HEK293 (cell line): ENCODE data around the gene HSPH1.

ENCODE experiments used
- CTCF ChIA-PET: fragments of 350-600 bp; formaldehyde crosslinking; extraction: SDS; loops from one replicate; lab custom pipeline; 2021; ENCODE audit warnings: antibody characterized with exemption; lab: Yijun Ruan, JAX
- POLR2A ChIA-PET: fragments of 300-600 bp; formaldehyde crosslinking; extraction: SDS; loops from one replicate; lab custom pipeline; 2020; ENCODE audit warnings: antibody characterized with exemption, inconsistent platforms; lab: Yijun Ruan, JAX
- H3K27ac ChIP-seq: fragments of 200-500 bp; sonication (Bioruptor generic); 2 replicates; pipeline ENCODE4 v1.5.1; 2014; ENCODE audit warnings: low read depth, low read length, control low read depth, inconsistent platforms; ENCODE audit errors: extremely low read depth
- H3K36me3 ChIP-seq, 2 experiments: fragments of 200-500 bp in 1 of 2; sonication (Bioruptor generic) in 1 of 2; 1 replicate in 1 of 2; 2 replicates in 1 of 2; pipeline ENCODE4 v1.5.1; 2014 to 2017; ENCODE audit warnings: inconsistent platforms in 2 of 2, low read length in 2 of 2; ENCODE audit not compliant: control insufficient read depth in 2 of 2, insufficient read depth in 1 of 2
- H3K4me1 ChIP-seq: fragments of 200-500 bp; sonication (Bioruptor generic); 2 replicates; pipeline ENCODE4 v1.5.1; 2014; ENCODE audit warnings: mild to moderate bottlenecking, low read length, inconsistent platforms; ENCODE audit not compliant: control insufficient read depth, insufficient read depth
- H3K4me3 ChIP-seq: 2 replicates; pipeline ENCODE4 v1.5.1; 2011; ENCODE audit warnings: low read depth, mild to moderate bottlenecking, control low read depth, low read length, moderate library complexity
- H3K9me3 ChIP-seq: fragments of 200-500 bp; sonication (Bioruptor generic); 2 replicates; pipeline ENCODE4 v1.5.1; 2014; ENCODE audit warnings: low read depth, low read length, inconsistent platforms; ENCODE audit not compliant: control insufficient read depth, insufficient read depth
- GFI1B ChIP-seq: fragments of 450-650 bp; formaldehyde crosslinking; IDR thresholded peaks from 2 replicates; pipeline ENCODE4 v1.5.1; 2016; ENCODE audit warnings: missing biosample characterization, missing genetic modification characterization
- SCRT2 ChIP-seq: fragments of 450-650 bp; formaldehyde crosslinking; IDR thresholded peaks from 2 replicates; pipeline ENCODE4 v1.5.1; 2016; ENCODE audit warnings: missing biosample characterization, missing genetic modification characterization
- TCF7L2 ChIP-seq: IDR thresholded peaks from 2 replicates; pipeline ENCODE4 v1.6.1; 2011; ENCODE audit warnings: low read depth, mild to moderate bottlenecking, inconsistent platforms, low read length, moderate library complexity, borderline replicate concordance
- ZBTB44 ChIP-seq: fragments of 450-650 bp; IDR thresholded peaks from 2 replicates; pipeline ENCODE4 v1.5.1; 2018; ENCODE audit warnings: missing biosample characterization, mild to moderate bottlenecking, missing genetic modification characterization
- ZBTB48 ChIP-seq: fragments of 450-650 bp; formaldehyde crosslinking; IDR thresholded peaks from 2 replicates; pipeline ENCODE4 v1.5.1; 2016; ENCODE audit warnings: missing biosample characterization, missing genetic modification characterization
- ZNF157 ChIP-seq: fragments of 450-650 bp; formaldehyde crosslinking; IDR thresholded peaks from 2 replicates; pipeline ENCODE4 v1.5.1; 2016; ENCODE audit warnings: missing biosample characterization, missing genetic modification characterization
- ZNF2 ChIP-seq: fragments of 450-650 bp; formaldehyde crosslinking; IDR thresholded peaks from 2 replicates; pipeline ENCODE4 v1.5.1; 2016; ENCODE audit warnings: missing biosample characterization, missing genetic modification characterization
- ZNF24 ChIP-seq: fragments of 450-650 bp; formaldehyde crosslinking; IDR thresholded peaks from 2 replicates; pipeline ENCODE4 v1.5.1; 2016; ENCODE audit warnings: missing biosample characterization, missing genetic modification characterization
- ZNF248 ChIP-seq: fragments of 450-650 bp; formaldehyde crosslinking; IDR thresholded peaks from 2 replicates; pipeline ENCODE4 v1.5.1; 2017; ENCODE audit warnings: missing biosample characterization, missing genetic modification characterization
- ZNF518A ChIP-seq: fragments of 450-650 bp; formaldehyde crosslinking; conservative IDR thresholded peaks from 2 replicates; pipeline ENCODE4 v1.5.1; 2016; ENCODE audit warnings: low read depth, missing biosample characterization, missing genetic modification characterization
- ZNF596 ChIP-seq: fragments of 450-650 bp; IDR thresholded peaks from 2 replicates; pipeline ENCODE4 v1.5.0; 2018; ENCODE audit warnings: missing biosample characterization, mild to moderate bottlenecking, missing genetic modification characterization, moderate library complexity
- ZNF623 ChIP-seq: fragments of 450-650 bp; formaldehyde crosslinking; IDR thresholded peaks from 2 replicates; pipeline ENCODE4 v1.5.1; 2016; ENCODE audit warnings: missing biosample characterization, missing genetic modification characterization
- ZNF670 ChIP-seq: fragments of 450-650 bp; formaldehyde crosslinking; IDR thresholded peaks from 2 replicates; pipeline ENCODE4 v1.5.1; 2016; ENCODE audit warnings: missing biosample characterization, missing genetic modification characterization, low read depth
- ZNF677 ChIP-seq: fragments of 450-650 bp; IDR thresholded peaks from 2 replicates; pipeline ENCODE4 v1.5.0; 2018; ENCODE audit warnings: missing biosample characterization, mild to moderate bottlenecking, missing genetic modification characterization, moderate library complexity
- ZNF747 ChIP-seq: fragments of 450-650 bp; formaldehyde crosslinking; IDR thresholded peaks from 2 replicates; pipeline ENCODE4 v1.5.1; 2016; ENCODE audit warnings: missing biosample characterization, missing genetic modification characterization

HSPH1 gene

GRCh38 chr13:31110169-31110568, 51.5 kb downstream of the HSPH1 start (continued):
- TF ChIP-seq ZNF518A (tag by site-specific recombination) (no peak), ZNF157 (tag by site-specific recombination) (no peak), ZNF2 (tag by site-specific recombination) (no peak), ZNF248 (tag by site-specific recombination) (no peak), ZBTB48 (tag by site-specific recombination) (no peak), ZNF623 (tag by site-specific recombination) (no peak)

DNA sequence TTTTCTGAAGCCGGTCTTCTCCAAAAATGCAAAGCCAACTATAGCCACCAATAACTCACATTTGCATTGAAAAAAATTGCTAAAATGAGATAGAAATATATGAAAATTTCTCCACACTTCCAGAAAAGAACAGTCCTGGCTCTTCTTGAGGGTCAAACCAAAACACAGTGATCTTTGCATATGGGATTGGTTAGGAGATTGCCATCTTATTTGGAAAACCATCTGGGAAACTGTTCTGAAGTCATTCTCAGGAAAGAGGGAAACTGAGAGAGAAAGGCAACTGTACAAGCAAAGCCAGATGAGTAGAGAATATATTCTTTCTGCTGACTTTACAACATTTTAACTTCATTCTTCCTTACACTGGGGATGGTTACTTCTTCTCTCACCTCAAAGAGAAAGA, 54.6 kb downstream of the HSPH1 start:
- no peaks in the 10 kb centered on the region for H3K4me1 ChIP-seq
- no peaks in the 10 kb centered on the region for H3K36me3 ChIP-seq
- ChIA-PET CTCF (interaction anchor here (1.1 kb wide), 1 partner anchor 27 kb away, joined by 3 read pairs; no protein-coding TSS in a partner anchor), POLR2A (no interaction called here)
- no peak overlapping the region for H3K4me3 ChIP-seq
- TF ChIP-seq ZBTB44 (tag by site-specific recombination) (no peak), ZNF677 (tag by site-specific recombination) (no peak), TCF7L2 (no peak), ZNF747 (no peak), ZNF24 (tag by site-specific recombination) (no peak), GFI1B (tag by site-specific recombination) (no peak)
- H3K27ac ChIP-seq = no peak overlapping the region
- H3K9me3 ChIP-seq = no peaks in the 10 kb centered on the region

GRCh38 chr13:31105856-31106255, 55.8 kb downstream of the HSPH1 start:
- no peaks in the 10 kb centered on the region for H3K9me3 ChIP-seq
- no peak overlapping the region for H3K4me3 ChIP-seq
- ChIA-PET POLR2A (no interaction called here), CTCF (no interaction called here)
- no peaks in the 10 kb centered on the region for H3K4me1 ChIP-seq
- no peak overlapping the region for H3K27ac ChIP-seq
- no peaks in the 10 kb centered on the region for H3K36me3 ChIP-seq
- no peak for TF ChIP-seq ZNF670 (tag by site-specific recombination)
- no peak for TF ChIP-seq SCRT2 (tag by site-specific recombination)
- TF ChIP-seq ZNF596 (tag by site-specific recombination) = no peak
